GM12872 (cell line): ENCODE measurements around the gene CRTC1.

Source experiments
- CTCF ChIP-seq: IDR thresholded peaks from 3 replicates; pipeline ENCODE4 v1.5.1; 2011; ENCODE audit warnings: low read depth, mild to moderate bottlenecking, low read length, moderate library complexity; ENCODE audit not compliant: insufficient read depth

The CRTC1 gene

DNA sequence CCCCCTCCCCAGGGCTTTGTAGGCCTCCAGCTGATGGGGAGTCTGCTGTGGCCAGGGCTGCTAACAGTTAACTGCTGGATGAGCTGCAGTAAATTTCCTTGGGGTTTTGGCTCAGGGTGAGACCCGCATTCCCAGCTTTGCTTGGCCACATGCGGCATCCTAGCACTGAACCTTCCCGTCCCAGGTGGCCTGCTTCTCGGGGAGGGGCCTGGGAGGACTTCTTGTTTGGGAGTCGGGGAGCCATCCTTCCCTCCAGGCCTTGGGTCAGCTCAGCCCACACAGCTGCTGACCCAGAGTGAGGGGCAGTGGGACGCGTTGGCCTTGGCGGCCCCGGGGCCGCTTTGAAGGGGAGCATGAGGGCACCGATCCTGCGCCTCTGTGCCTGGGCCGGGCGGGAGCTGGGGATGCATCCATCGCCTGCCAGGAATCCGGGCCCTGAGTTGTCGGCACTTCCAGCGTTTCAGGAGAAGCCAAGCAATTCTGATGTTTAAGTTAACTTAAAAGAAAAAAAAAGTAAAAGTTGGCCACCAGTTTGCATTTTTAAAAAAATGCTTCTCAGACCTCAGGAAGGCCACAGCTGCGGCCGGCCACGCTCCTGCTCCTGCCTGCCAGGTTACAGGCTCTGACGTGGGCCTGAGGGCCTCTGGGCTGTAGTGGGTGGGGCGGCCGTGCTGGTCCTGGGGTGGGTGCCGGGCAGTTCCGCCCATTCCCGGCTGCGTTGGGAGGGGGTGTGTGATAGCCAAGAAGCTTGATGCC is 27.7 kb downstream of the CRTC1 start:
- no peak for TF ChIP-seq CTCF

DNA sequence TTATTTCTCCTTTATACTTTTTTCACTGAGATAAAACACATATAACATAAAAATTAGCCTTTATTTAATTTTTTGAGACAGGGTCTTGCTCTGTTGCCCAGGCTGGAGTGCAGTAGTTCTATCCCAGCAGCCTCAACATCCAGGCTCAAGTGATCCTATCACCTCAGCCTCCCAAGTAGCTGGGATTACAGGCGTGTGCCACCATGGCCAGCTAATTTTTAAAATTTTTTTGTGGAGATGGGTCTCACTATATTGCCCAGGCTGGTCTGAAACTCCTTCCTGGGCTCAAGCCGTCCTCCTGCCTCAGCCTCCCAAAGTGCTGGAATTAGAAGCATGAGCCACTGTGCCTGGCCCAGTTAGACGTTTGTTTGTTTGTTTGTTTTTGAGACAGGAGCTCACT is 28.4 kb downstream of the CRTC1 start:
- TF ChIP-seq CTCF: no peak

GRCh38 chr19:18712981-18713380 is 29.5 kb downstream of the CRTC1 start:
- TF ChIP-seq CTCF: no peak

DNA sequence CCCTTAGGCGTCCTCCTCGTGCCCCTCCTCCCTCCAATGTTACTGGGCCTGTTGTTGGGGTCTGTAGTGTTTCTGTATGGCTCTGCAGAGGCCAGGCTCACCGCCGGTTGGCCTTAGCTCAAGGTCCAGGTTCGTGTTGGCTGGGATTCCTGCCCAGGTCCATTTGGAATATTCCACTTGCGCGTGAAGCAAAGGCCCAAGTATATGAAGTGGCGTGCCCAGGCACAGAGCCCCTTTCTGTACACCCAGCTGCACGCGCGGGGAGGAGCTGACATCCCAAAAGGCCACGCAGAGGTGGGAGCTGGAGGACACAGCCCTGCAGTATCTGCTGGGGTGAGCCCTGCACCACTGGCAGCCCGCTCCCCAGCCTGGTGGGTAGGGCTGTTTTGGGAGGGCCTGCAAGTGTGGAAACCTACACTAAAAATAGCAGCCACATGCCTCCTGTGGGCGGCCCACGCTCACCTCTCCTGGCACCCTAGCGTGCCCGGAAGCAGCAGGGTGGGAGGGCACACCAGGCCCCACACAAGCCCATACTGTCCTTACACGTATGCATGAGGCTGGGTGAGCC is 30.2 kb downstream of the CRTC1 start:
- no peak for TF ChIP-seq CTCF

GRCh38 chr19:18715416-18715815 is 31.9 kb downstream of the CRTC1 start:
- TF ChIP-seq CTCF: no peak

DNA sequence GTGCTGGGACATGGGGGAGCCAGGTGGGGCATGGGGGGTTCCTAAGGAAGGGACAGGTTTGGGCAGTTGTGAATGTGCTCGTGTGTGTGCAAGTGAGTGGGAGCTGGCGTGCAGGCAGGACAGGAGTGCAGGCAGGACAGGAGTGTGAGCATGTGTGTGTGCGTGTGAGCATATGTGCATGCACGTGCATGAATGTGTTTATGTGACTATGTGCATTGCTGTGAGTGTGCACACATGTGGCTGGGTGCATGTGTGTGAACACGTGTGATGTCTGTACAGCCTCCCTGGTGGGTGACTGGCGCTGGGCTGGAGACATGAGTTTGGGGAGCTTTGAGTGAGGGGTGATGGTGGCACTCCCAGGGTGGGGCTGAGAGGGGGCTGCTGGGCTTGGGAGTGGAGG is 33.4 kb downstream of the CRTC1 start:
- TF ChIP-seq CTCF: no peak

- TF ChIP-seq CTCF: no peak
Measured at GRCh38 chr19:18717601-18718000, 34.1 kb downstream of the CRTC1 start.
